ENCODE results near the gene FOXB2. TPM values are rescaled to one million over a fixed set of nuclear protein-coding genes. Genes with fewer than 3 reads are reported as not detected.
"Not testable (repeated sequence)": the region's sequence is repeated elsewhere in the genome, so short reads cannot be mapped to it uniquely, and the experiment has no call there.

Gene FOXB2
- total RNA-seq = not detected
- long read RNA-seq = 0 reads

DNA sequence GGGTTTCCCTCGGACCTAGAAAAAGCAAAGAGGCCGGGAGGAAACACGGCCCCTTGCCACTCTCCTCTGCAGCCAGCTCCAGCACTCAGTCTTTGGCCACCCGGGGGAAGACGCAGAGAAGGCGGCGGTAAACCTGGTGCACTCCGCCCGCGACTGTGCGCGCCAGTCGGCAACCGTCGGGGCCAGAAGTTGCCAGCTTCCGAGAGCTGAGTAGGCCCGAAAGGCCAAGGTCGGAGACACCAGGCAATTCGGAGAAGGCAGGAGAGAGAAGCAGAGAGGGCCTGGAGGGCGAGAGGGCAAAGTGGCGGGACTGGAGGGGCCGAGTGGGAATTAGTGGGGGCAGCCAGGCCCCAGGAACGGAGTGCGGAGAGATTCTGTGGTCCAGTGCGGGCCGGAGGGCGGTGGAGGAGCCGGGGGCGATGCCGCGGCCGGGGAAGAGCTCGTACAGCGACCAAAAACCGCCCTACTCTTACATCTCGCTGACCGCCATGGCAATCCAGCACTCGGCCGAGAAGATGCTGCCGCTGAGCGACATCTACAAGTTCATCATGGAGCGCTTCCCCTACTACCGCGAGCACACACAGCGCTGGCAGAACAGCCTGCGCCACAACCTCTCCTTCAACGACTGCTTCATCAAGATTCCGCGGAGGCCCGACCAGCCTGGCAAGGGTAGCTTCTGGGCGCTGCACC lies at the start of gene FOXB2:
Gene FOXB2, plus strand, starts transcription at position 420 of the 690 bp plus-strand sequence. Its CDS starts 0 bp downstream, at position 420.
- intact Hi-C loops (cut with DNase I) = no loop called here
- Histone ChIP-seq H3K4me3 (peak within 1 kb of the TSS; percentile 29), H3K27me3 (ENCODE audit: low read depth) (peaks cover 96% of the 10 kb centered on the region), H3K9me3 (no peaks in the 10 kb centered on the region), H3K27ac (no peak within 1 kb of the TSS), H3K4me1 (peaks cover 33% of the 10 kb centered on the region), H3K36me3 (no peaks in the 10 kb centered on the region)
- ATAC-seq = no peak
- TF ChIP-seq, protein P1, sequence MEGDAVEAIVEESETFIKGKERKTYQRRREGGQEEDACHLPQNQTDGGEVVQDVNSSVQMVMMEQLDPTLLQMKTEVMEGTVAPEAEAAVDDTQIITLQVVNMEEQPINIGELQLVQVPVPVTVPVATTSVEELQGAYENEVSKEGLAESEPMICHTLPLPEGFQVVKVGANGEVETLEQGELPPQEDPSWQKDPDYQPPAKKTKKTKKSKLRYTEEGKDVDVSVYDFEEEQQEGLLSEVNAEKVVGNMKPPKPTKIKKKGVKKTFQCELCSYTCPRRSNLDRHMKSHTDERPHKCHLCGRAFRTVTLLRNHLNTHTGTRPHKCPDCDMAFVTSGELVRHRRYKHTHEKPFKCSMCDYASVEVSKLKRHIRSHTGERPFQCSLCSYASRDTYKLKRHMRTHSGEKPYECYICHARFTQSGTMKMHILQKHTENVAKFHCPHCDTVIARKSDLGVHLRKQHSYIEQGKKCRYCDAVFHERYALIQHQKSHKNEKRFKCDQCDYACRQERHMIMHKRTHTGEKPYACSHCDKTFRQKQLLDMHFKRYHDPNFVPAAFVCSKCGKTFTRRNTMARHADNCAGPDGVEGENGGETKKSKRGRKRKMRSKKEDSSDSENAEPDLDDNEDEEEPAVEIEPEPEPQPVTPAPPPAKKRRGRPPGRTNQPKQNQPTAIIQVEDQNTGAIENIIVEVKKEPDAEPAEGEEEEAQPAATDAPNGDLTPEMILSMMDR (IDR thresholded peaks at IDR 0.05) = no peak
- no peak for DNase-seq

- H3K36me3 ChIP-seq = no peaks in the 10 kb centered on the region
- ATAC-seq = no peak
- H3K9me3 ChIP-seq = no peaks in the 10 kb centered on the region
- TF ChIP-seq, protein P1 (IDR thresholded peaks at IDR 0.05) = no peak
- H3K4me1 ChIP-seq = no peaks in the 10 kb centered on the region
- H3K27ac ChIP-seq = no peak overlapping the region
- no peaks in the 10 kb centered on the region for H3K27me3 ChIP-seq (ENCODE audit: low read depth)
- no peak overlapping the region for H3K4me3 ChIP-seq
- no peak for DNase-seq
- intact Hi-C loops (cut with DNase I) = no loop called here
Observed at GRCh38 chr9:76969716-76970115, 49.7 kb upstream of the FOXB2 start.

- H3K27me3 ChIP-seq (ENCODE audit: low read depth); DNase-seq; H3K4me1 ChIP-seq; ATAC-seq; H3K27ac ChIP-seq; intact Hi-C loops (cut with DNase I); H3K36me3 ChIP-seq; H3K9me3 ChIP-seq; H3K4me3 ChIP-seq: not testable (repeated sequence)
Observed at GRCh38 chr9:76978831-76979230, 40.6 kb upstream of the FOXB2 start.

GRCh38 chr9:76980566-76980965 lies 38.9 kb upstream of the FOXB2 start:
- H3K4me1 ChIP-seq = no peaks in the 10 kb centered on the region
- DNase-seq (no peak), ATAC-seq (no peak)
- H3K36me3 ChIP-seq = no peaks in the 10 kb centered on the region
- peaks cover 7% of the 10 kb centered on the region for H3K27me3 ChIP-seq (ENCODE audit: low read depth)
- intact Hi-C loops (cut with DNase I) = no loop called here
- H3K4me3 ChIP-seq = no peak overlapping the region
- TF ChIP-seq, protein P1 (IDR thresholded peaks at IDR 0.05) = no peak
- no peak overlapping the region for H3K27ac ChIP-seq
- no peaks in the 10 kb centered on the region for H3K9me3 ChIP-seq

- H3K27ac ChIP-seq = no peak overlapping the region
- no peaks in the 10 kb centered on the region for H3K4me1 ChIP-seq
- intact Hi-C loops (cut with DNase I) = no loop called here
- DNase-seq = no peak
- no peaks in the 10 kb centered on the region for H3K36me3 ChIP-seq
- TF ChIP-seq, protein P1 (IDR thresholded peaks at IDR 0.05) = no peak
- ATAC-seq = no peak
- H3K27me3 ChIP-seq (ENCODE audit: low read depth) = peaks cover 7% of the 10 kb centered on the region
- H3K4me3 ChIP-seq = no peak overlapping the region
- H3K9me3 ChIP-seq = no peaks in the 10 kb centered on the region
Observed at GRCh38 chr9:76984486-76984885, 35.0 kb upstream of the FOXB2 start.

GRCh38 chr9:76985581-76985980 lies 33.9 kb upstream of the FOXB2 start:
- ATAC-seq = no peak
- no peak overlapping the region for H3K27ac ChIP-seq
- H3K9me3 ChIP-seq = no peaks in the 10 kb centered on the region
- intact Hi-C loops (cut with DNase I) = no loop called here
- H3K36me3 ChIP-seq = no peaks in the 10 kb centered on the region
- no peak overlapping the region for H3K4me3 ChIP-seq
- TF ChIP-seq, protein P1 (IDR thresholded peaks at IDR 0.05) = no peak
- H3K4me1 ChIP-seq = no peaks in the 10 kb centered on the region
- no peak for DNase-seq
- peaks cover 7% of the 10 kb centered on the region for H3K27me3 ChIP-seq (ENCODE audit: low read depth)

Data from lower lobe of right lung (tissue), 2 donors.